Measurements from ENCODE around the gene VAMP1.
A peak's percentile ranks its signal among the peaks of the same experiment; 100 is the strongest.

The VAMP1 gene

DNA sequence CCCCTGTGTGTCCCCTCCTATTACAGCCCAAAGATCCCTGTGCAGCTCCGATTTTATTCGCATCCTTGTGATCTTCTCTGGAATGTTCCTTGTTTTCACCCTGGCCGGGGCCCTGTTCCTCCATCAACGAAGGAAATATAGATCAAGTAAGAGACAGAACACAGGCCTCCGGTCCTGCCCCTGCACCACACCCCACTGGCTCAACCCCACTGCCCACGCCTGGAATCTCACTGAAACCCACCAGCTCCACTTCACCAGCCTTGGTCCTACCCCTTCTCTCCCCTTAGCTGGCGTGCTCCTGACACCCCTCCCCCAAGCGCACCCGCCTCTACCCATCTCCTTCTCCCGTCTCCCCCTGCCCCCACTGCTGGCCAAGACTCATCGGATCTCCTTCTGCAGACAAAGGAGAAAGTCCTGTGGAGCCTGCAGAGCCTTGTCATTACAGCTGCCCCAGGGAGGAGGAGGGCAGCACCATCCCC, 19.6 kb downstream of the VAMP1 start:
- H3K27ac ChIP-seq (ENCODE audit: poor library complexity, severe bottlenecking) = peak overlapping the region; percentile 68
- no peaks in the 10 kb centered on the region for H3K9me3 ChIP-seq (ENCODE audit: severe bottlenecking)
- no peaks in the 10 kb centered on the region for H3K27me3 ChIP-seq (ENCODE audit: insufficient read depth, poor library complexity, severe bottlenecking)
- H3K36me3 ChIP-seq (ENCODE audit: low read depth) = no peaks in the 10 kb centered on the region
- DNase-seq (ENCODE audit: low spot score) (peak; percentile 31), ATAC-seq (ENCODE audit: low read depth) (no peak; the same call in 2 of the 3 replicates)
- TF ChIP-seq, protein P1, sequence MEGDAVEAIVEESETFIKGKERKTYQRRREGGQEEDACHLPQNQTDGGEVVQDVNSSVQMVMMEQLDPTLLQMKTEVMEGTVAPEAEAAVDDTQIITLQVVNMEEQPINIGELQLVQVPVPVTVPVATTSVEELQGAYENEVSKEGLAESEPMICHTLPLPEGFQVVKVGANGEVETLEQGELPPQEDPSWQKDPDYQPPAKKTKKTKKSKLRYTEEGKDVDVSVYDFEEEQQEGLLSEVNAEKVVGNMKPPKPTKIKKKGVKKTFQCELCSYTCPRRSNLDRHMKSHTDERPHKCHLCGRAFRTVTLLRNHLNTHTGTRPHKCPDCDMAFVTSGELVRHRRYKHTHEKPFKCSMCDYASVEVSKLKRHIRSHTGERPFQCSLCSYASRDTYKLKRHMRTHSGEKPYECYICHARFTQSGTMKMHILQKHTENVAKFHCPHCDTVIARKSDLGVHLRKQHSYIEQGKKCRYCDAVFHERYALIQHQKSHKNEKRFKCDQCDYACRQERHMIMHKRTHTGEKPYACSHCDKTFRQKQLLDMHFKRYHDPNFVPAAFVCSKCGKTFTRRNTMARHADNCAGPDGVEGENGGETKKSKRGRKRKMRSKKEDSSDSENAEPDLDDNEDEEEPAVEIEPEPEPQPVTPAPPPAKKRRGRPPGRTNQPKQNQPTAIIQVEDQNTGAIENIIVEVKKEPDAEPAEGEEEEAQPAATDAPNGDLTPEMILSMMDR (IDR thresholded peaks at IDR 0.05; ENCODE audit: poor library complexity, severe bottlenecking) = no peak
- H3K4me1 ChIP-seq (ENCODE audit: insufficient read depth, poor library complexity, severe bottlenecking) = peaks cover 4% of the 10 kb centered on the region
- H3K4me3 ChIP-seq (ENCODE audit: severe bottlenecking) = peak overlapping the region; percentile 41

DNA sequence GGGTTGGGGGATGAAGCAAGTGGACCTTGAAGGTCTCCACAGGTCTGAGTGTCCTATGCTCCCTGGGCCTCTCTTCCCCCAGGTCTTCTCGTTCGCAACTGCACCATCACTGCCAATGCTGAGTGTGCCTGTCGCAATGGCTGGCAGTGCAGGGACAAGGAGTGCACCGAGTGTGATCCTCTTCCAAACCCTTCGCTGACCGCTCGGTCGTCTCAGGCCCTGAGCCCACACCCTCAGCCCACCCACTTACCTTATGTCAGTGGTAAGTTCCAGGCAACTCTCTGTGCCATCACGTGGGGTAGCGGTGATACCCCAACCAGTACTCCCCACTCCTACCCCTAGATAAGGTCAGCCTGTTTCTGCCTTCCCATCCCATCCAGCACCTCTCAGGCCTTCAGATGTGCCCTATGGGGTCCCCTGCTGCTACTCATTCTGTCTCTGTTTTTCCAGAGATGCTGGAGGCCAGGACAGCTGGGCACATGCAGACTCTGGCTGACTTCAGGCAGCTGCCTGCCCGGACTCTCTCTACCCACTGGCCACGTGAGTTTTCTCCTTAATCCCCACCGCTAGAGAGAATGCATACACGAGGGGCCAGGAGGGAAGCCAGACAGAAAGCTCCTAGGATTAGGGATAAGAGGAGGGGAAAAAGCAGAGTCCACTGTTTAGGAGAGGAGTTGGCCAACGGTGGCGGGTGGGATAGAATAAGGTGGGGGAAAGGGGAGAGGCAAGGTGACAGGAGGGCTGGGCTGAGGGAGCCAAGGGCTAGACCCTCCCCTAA, 20.2 kb downstream of the VAMP1 start:
- no peaks in the 10 kb centered on the region for H3K9me3 ChIP-seq (ENCODE audit: severe bottlenecking)
- H3K4me1 ChIP-seq (ENCODE audit: insufficient read depth, poor library complexity, severe bottlenecking) = peaks cover 4% of the 10 kb centered on the region
- H3K27me3 ChIP-seq (ENCODE audit: insufficient read depth, poor library complexity, severe bottlenecking) = no peaks in the 10 kb centered on the region
- H3K36me3 ChIP-seq (ENCODE audit: low read depth) = no peaks in the 10 kb centered on the region
- peak overlapping the region; percentile 41 for H3K4me3 ChIP-seq (ENCODE audit: severe bottlenecking)
- ATAC-seq (ENCODE audit: low read depth) (no peak), DNase-seq (ENCODE audit: low spot score) (peak; percentile 23)
- TF ChIP-seq, protein P1 (IDR thresholded peaks at IDR 0.05; ENCODE audit: poor library complexity, severe bottlenecking) = no peak
- peak overlapping the region; percentile 68 for H3K27ac ChIP-seq (ENCODE audit: poor library complexity, severe bottlenecking)

DNA sequence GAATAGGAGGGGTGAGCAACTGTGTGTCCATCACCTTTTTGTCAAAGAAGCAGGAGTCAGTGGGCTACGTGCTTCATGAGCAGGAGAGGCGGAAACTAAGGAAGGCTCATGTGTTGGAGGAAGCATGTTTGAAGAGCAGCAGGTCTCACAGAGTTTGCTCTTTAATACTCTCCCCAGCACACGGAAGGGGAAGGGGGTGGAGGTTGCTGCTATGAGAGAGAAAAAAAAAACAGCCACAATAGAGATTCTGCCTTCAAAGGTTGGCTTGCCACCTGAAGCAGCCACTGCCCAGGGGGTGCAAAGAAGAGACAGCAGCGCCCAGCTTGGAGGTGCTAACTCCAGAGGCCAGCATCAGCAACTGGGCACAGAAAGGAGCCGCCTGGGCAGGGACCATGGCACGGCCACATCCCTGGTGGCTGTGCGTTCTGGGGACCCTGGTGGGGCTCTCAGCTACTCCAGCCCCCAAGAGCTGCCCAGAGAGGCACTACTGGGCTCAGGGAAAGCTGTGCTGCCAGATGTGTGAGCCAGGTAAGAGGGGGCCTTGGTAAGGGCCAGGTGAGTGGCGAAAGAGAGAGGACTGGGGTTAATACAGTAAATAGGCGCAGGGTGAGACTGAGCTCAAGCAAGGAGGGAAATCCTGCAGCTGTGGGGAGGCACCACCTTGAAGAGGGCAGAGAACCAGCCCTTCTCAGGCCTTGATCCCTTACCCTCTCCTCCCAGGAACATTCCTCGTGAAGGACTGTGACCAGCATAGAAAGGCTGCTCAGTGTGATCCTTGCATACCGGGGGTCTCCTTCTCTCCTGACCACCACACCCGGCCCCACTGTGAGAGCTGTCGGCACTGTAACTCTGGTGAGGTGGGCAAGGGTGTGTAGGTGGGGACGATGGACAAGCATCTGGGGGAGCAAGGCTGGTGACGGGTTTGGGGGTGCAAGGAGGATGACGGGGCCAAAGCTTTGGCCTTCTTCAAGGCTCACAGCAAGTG, 25.5 kb downstream of the VAMP1 start, which contains the start of gene CD27:
Gene CD27 (plus strand): TSS at position 252 of the 985 bp plus-strand sequence. CDS start 141 bp downstream, at position 393.
- H3K9me3 ChIP-seq (ENCODE audit: severe bottlenecking) = no peaks in the 10 kb centered on the region
- H3K36me3 ChIP-seq (ENCODE audit: low read depth) = no peaks in the 10 kb centered on the region
- H3K4me1 ChIP-seq (ENCODE audit: insufficient read depth, poor library complexity, severe bottlenecking) = no peaks in the 10 kb centered on the region
- H3K4me3 ChIP-seq (ENCODE audit: severe bottlenecking) = no peak within 1 kb of the TSS
- H3K27ac ChIP-seq (ENCODE audit: poor library complexity, severe bottlenecking) = no peak within 1 kb of the TSS
- H3K27me3 ChIP-seq (ENCODE audit: insufficient read depth, poor library complexity, severe bottlenecking) = no peaks in the 10 kb centered on the region
- ATAC-seq (ENCODE audit: low read depth) (no peak), DNase-seq (ENCODE audit: low spot score) (no peak)
- TF ChIP-seq, protein P1 (IDR thresholded peaks at IDR 0.05; ENCODE audit: poor library complexity, severe bottlenecking) = no peak

DNA sequence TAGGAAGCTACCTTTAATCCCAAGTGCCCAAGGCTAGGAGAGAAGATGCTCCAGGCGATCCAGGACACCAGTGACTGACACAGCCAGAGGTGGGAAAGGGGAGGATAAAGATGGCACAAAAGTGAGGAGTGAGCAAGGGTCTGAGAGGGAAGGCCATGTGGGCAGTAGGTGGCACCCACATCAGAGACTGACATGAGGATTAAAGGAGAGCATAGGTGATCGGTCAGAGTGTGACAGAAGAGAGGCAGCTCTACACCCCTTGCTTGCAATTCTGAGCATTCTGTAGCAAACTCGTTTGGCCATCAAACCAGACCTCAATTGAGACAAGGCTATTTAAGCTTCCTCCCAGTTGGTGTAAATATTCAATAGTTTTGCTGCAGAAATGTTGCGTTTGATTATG, 26.4 kb downstream of the VAMP1 start:
- TF ChIP-seq, protein P1 (IDR thresholded peaks at IDR 0.05; ENCODE audit: poor library complexity, severe bottlenecking) = no peak
- Histone ChIP-seq H3K36me3 (ENCODE audit: low read depth) (no peaks in the 10 kb centered on the region), H3K27me3 (ENCODE audit: insufficient read depth, poor library complexity, severe bottlenecking) (no peaks in the 10 kb centered on the region), H3K27ac (ENCODE audit: poor library complexity, severe bottlenecking) (no peak overlapping the region), H3K4me3 (ENCODE audit: severe bottlenecking) (no peak overlapping the region), H3K4me1 (ENCODE audit: insufficient read depth, poor library complexity, severe bottlenecking) (no peaks in the 10 kb centered on the region), H3K9me3 (ENCODE audit: severe bottlenecking) (no peaks in the 10 kb centered on the region)
- no peak for ATAC-seq (ENCODE audit: low read depth)
- DNase-seq (ENCODE audit: low spot score) = no peak
